ENCODE measurements around the gene HLA-DPA1.

- TF ChIP-seq CTCF (IDR thresholded peaks at IDR 0.05), result no peak
- no peak for TF ChIP-seq POLR2A (IDR thresholded peaks at IDR 0.05)
Measured at GRCh38 chr6:33064723-33065122, 8.7 kb downstream of the HLA-DPA1 start.

Measured in heart left ventricle (tissue), 13 donors.